WI38 (cell line): ENCODE data around the gene STK25.

Experiments used
- H3K4me3 ChIP-seq: 2 replicates; pipeline ENCODE4 v1.5.1; 2011; ENCODE audit warnings: low read depth, mild to moderate bottlenecking, control low read depth, low read length
- TF ChIP-seq, protein P1 (sequence below): IDR thresholded peaks from 2 replicates; pipeline ENCODE4 v1.5.1; 2012; ENCODE audit warnings: low read depth, mild to moderate bottlenecking, control low read depth, low read length

STK25 gene

GRCh38 chr2:241539616-241540374 is 31.4 kb upstream of the STK25 start:
- TF ChIP-seq, protein P1, sequence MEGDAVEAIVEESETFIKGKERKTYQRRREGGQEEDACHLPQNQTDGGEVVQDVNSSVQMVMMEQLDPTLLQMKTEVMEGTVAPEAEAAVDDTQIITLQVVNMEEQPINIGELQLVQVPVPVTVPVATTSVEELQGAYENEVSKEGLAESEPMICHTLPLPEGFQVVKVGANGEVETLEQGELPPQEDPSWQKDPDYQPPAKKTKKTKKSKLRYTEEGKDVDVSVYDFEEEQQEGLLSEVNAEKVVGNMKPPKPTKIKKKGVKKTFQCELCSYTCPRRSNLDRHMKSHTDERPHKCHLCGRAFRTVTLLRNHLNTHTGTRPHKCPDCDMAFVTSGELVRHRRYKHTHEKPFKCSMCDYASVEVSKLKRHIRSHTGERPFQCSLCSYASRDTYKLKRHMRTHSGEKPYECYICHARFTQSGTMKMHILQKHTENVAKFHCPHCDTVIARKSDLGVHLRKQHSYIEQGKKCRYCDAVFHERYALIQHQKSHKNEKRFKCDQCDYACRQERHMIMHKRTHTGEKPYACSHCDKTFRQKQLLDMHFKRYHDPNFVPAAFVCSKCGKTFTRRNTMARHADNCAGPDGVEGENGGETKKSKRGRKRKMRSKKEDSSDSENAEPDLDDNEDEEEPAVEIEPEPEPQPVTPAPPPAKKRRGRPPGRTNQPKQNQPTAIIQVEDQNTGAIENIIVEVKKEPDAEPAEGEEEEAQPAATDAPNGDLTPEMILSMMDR = no peak
- no peak overlapping the region for H3K4me3 ChIP-seq

GRCh38 chr2:241538838-241539615 is 30.6 kb upstream of the STK25 start:
- TF ChIP-seq, protein P1 = no peak
- H3K4me3 ChIP-seq = no peak overlapping the region

DNA sequence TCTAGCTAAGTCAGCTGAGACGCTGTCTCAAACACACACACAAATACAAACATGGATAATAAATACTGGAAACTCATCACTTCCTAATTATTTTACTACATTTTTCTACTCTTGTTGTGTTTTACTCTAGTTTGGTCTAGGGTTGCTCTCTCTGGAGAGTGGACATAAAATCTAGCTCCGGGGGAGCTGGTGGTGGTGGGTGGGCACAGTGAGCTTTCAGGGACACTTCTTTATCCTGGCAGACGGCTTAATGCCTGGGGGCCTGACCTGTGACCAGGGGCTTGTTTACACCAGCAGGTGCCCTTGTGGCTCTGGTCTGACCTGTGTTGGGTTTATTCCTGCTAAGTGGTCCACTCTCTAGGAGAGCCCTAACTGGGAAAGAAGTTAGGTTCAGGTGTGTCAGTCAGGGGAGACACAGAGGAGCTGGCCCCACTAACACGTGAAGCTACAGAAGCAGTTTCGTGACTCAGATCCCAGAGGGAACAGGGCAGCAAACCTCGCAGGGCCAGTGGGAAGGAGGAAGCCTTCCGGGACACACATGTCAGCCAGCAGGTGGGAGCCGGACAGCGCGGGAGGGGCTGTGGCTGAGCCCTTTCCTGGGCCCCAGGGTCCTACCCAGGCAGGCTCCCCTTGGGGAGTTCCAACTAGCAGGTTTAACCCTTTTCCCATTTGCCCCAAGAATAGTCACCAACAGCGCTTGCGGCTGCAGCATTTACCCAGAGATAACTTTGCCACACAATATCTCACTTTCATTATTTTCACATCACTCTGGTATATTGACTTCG is 27.7 kb upstream of the STK25 start:
- TF ChIP-seq, protein P1 = no peak
- no peak overlapping the region for H3K4me3 ChIP-seq

DNA sequence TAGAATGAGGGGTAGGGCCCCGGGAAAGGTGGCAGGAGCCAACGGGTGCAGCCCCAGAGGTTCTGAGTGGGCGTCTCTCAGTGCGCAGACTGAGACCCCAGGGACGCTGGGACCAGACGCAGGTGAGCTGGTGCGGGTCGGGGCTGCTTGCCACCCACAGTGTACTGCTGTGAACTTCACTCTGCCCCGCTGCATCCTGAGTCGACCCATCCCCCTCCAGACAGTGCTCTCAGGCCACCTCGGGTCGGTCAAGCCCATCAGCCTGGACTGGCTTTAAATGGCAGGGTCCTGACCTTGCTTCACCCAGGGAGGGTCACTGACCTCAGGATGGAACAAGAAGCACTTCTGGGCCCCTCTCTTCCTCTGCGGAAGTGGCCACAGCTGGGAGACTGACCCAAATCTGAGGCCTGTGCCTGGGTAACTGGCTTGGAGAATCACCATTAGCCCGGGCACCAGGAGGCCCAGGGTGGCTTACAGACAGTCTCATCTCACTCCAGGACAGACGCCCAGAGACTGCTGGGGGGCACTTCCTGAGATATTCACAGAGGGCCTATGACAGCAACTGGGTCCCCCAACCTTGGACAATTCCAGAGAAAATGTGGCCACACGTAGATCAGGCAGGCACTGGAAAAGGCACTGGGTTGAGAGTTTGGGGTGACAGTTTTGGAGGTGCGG is 26.5 kb upstream of the STK25 start:
- no peak overlapping the region for H3K4me3 ChIP-seq
- TF ChIP-seq, protein P1 = no peak

GRCh38 chr2:241534293-241534692 is 25.9 kb upstream of the STK25 start:
- H3K4me3 ChIP-seq = no peak overlapping the region

DNA sequence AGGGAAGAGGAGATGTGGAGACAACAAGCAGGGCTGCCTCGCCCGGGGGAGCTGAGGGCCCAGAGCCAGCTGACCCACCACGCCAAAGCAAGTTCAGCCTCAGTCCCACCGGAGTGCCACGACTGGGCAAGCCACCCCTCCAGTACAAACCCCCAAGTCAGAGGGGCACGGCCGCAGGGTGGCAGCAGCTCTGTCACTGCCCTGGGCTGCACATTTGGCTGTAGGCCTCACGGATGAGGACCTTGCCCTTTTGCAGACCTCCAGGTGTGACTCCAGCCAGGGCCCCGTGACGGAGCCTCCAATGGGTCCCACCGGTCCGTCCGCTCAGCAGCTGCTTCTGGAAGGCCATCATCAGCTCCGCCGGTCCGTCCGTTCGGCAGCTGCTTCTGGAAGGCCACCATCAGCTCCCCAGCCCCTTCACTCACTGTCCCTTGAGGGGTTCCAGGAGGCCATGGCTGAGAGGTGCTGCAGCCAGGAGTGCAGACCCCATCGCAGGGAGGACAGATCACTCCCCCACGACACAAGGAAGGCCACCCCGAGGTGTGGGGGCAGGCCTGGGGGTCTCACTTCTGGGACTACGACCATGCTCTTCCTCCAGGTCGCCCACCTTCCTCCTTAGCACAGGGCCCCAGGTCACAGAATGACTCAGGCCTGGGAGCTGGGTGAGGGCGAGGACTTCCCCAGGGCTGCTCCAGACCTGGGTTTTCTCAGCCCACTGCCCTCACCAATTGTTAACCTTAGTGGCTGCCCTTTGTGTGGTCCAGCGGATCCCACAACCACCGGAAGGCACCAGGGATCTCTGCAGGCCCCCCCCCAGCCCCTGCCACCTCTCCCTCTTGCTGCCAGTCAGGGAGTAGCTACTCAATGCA is 24.6 kb upstream of the STK25 start:
- no peak overlapping the region for H3K4me3 ChIP-seq
- TF ChIP-seq, protein P1 = no peak

More at GRCh38 chr2:241534293-241534692, 25.9 kb upstream of the STK25 start:
- TF ChIP-seq, protein P1 = no peak
